ENCODE data around the gene IFNGR1. TPM values are rescaled to one million over a fixed set of nuclear protein-coding genes. Genes with fewer than 3 reads are reported as not detected.

Gene IFNGR1
- total RNA-seq, 1 donor from 2014 or later = 58.3 TPM

- TF ChIP-seq, protein P1, sequence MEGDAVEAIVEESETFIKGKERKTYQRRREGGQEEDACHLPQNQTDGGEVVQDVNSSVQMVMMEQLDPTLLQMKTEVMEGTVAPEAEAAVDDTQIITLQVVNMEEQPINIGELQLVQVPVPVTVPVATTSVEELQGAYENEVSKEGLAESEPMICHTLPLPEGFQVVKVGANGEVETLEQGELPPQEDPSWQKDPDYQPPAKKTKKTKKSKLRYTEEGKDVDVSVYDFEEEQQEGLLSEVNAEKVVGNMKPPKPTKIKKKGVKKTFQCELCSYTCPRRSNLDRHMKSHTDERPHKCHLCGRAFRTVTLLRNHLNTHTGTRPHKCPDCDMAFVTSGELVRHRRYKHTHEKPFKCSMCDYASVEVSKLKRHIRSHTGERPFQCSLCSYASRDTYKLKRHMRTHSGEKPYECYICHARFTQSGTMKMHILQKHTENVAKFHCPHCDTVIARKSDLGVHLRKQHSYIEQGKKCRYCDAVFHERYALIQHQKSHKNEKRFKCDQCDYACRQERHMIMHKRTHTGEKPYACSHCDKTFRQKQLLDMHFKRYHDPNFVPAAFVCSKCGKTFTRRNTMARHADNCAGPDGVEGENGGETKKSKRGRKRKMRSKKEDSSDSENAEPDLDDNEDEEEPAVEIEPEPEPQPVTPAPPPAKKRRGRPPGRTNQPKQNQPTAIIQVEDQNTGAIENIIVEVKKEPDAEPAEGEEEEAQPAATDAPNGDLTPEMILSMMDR (IDR thresholded peaks at IDR 0.05; ENCODE audit: unreplicated experiment) = no peak
- Mint-ChIP-seq H3K4me3 (ENCODE audit: unreplicated experiment) (no peak overlapping the region), H3K9me3 (ENCODE audit: unreplicated experiment) (no peaks in the 10 kb centered on the region), H3K36me3 (ENCODE audit: low read depth, unreplicated experiment) (no peaks in the 10 kb centered on the region), H3K4me1 (ENCODE audit: unreplicated experiment) (no peaks in the 10 kb centered on the region), H3K27me3 (ENCODE audit: unreplicated experiment) (no peaks in the 10 kb centered on the region), H3K27ac (ENCODE audit: unreplicated experiment) (no peak overlapping the region)
- no peak for DNase-seq (ENCODE audit: low spot score)
These were observed 28.5 kb upstream of the IFNGR1 start for GRCh38 chr6:137247724-137248123.

DNA sequence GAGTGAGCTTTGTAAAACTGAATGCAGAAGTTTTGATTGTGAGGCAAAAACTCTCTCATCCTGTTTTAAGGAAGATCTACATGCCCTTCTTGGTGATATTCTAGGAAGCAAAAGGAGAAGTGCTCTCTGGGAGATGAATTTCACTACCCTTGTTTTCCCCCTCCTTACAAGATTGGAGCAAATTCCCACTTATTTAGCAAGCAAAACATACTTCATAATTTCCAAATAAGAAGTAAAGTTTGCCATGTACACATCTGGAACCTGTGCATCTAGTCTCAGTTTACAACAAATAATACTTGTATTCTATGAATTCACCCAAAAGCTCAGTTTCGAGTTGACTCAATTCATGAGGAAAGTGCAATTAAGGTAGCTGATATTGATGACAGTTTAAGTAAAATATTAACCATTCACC lies 27.6 kb upstream of the IFNGR1 start:
- Mint-ChIP-seq H3K36me3 (ENCODE audit: low read depth, unreplicated experiment) (no peaks in the 10 kb centered on the region), H3K9me3 (ENCODE audit: unreplicated experiment) (no peaks in the 10 kb centered on the region), H3K27ac (ENCODE audit: unreplicated experiment) (no peak overlapping the region), H3K4me3 (ENCODE audit: unreplicated experiment) (no peak overlapping the region), H3K4me1 (ENCODE audit: unreplicated experiment) (no peaks in the 10 kb centered on the region), H3K27me3 (ENCODE audit: unreplicated experiment) (no peaks in the 10 kb centered on the region)
- DNase-seq (ENCODE audit: low spot score) = no peak
- TF ChIP-seq, protein P1 (IDR thresholded peaks at IDR 0.05; ENCODE audit: unreplicated experiment) = no peak

GRCh38 chr6:137246164-137246563 lies 27.0 kb upstream of the IFNGR1 start:
- H3K9me3 Mint-ChIP-seq (ENCODE audit: unreplicated experiment) = no peaks in the 10 kb centered on the region
- no peak overlapping the region for H3K4me3 Mint-ChIP-seq (ENCODE audit: unreplicated experiment)
- no peak for DNase-seq (ENCODE audit: low spot score)
- TF ChIP-seq, protein P1 (IDR thresholded peaks at IDR 0.05; ENCODE audit: unreplicated experiment) = no peak
- no peak overlapping the region for H3K27ac Mint-ChIP-seq (ENCODE audit: unreplicated experiment)
- no peaks in the 10 kb centered on the region for H3K27me3 Mint-ChIP-seq (ENCODE audit: unreplicated experiment)
- no peaks in the 10 kb centered on the region for H3K4me1 Mint-ChIP-seq (ENCODE audit: unreplicated experiment)
- H3K36me3 Mint-ChIP-seq (ENCODE audit: low read depth, unreplicated experiment) = no peaks in the 10 kb centered on the region

- peaks cover 3% of the 10 kb centered on the region for H3K4me1 Mint-ChIP-seq (ENCODE audit: unreplicated experiment)
- DNase-seq (ENCODE audit: low spot score) = no peak
- no peak overlapping the region for H3K4me3 Mint-ChIP-seq (ENCODE audit: unreplicated experiment)
- no peaks in the 10 kb centered on the region for H3K27me3 Mint-ChIP-seq (ENCODE audit: unreplicated experiment)
- H3K9me3 Mint-ChIP-seq (ENCODE audit: unreplicated experiment) = no peaks in the 10 kb centered on the region
- TF ChIP-seq, protein P1 (IDR thresholded peaks at IDR 0.05; ENCODE audit: unreplicated experiment) = no peak
- no peaks in the 10 kb centered on the region for H3K36me3 Mint-ChIP-seq (ENCODE audit: low read depth, unreplicated experiment)
- H3K27ac Mint-ChIP-seq (ENCODE audit: unreplicated experiment) = no peak overlapping the region
These were observed 22.4 kb upstream of the IFNGR1 start for GRCh38 chr6:137241481-137242038.

- no peaks in the 10 kb centered on the region for H3K9me3 Mint-ChIP-seq (ENCODE audit: unreplicated experiment)
- peaks cover 10% of the 10 kb centered on the region for H3K4me1 Mint-ChIP-seq (ENCODE audit: unreplicated experiment)
- no peaks in the 10 kb centered on the region for H3K27me3 Mint-ChIP-seq (ENCODE audit: unreplicated experiment)
- H3K4me3 Mint-ChIP-seq (ENCODE audit: unreplicated experiment) = no peak overlapping the region
- TF ChIP-seq, protein P1 (IDR thresholded peaks at IDR 0.05; ENCODE audit: unreplicated experiment) = no peak
- no peak overlapping the region for H3K27ac Mint-ChIP-seq (ENCODE audit: unreplicated experiment)
- H3K36me3 Mint-ChIP-seq (ENCODE audit: low read depth, unreplicated experiment) = no peaks in the 10 kb centered on the region
- DNase-seq (ENCODE audit: low spot score) = no peak
These were observed 21.0 kb upstream of the IFNGR1 start for GRCh38 chr6:137240168-137240567.
